HG03025 (cell line): ENCODE data around the gene ISLR.

ENCODE experiments used
- ATAC-seq: cut with Tn5 transposase; IDR thresholded peaks from one replicate; pipeline ENCODE4 v1.9.1; 2021; ENCODE audit warnings: mild to moderate bottlenecking, moderate library complexity; ENCODE audit not compliant: unreplicated experiment, low FRiP score

The ISLR gene

DNA sequence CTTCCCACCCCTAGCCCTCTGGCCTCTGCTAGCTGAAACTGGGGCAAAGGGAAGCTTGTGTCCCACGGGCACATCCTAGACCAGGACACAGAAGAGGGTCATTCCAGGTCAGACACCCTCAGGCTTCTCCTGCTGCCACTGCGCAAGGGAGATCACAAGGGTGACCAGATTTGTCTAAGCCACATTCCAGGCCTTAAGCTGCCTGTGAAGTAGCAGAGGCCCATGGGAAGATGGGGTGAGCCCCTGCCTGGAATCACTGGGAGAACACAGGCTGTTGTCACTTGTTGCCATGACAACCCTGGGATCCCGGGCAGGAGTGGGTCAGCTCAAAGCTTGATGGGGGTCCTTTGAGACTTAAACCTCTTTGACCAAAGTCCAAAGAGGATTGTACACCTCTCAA is 18.3 kb downstream of the ISLR start:
- ATAC-seq, result no peak

DNA sequence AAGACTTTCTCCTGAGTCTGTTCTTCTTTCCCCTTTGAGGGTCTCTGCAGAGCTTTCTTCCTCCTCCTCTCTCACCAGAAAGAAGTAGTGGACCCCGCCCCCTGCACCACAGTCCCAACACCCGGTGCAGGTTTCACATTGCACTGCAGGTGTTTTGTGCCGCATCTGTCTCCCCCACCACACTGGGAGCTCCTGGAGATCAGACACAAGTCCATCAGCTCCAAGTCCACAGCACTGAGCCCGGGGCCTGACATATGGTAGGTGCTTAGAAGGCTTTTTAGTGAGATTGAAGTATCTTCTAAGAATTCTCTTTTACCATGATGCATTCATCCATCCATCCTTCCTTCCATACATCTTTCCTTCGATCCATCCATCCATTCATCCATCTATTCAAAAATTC is 19.2 kb downstream of the ISLR start:
- ATAC-seq, result no peak

DNA sequence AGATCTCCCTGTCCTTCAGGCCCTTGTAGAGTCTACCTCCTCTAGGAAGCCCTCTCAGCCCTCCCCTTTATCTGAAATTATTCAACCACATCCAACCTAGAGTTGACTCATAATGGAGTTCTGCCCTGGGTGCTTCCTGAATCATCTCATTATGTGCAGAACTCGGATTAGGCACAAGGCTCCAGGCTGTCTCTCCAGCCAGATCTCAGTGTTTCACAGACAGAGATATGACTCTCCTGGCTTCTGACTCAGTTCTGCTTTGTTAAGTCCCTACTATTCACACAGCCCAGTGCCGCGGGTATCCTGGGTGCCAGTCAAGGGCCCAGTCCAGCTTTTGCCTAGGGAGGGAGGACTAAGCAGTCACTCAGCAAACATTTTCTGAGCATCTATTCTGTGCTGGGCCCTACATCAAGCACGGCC is 19.8 kb downstream of the ISLR start:
- ATAC-seq, result no peak

DNA sequence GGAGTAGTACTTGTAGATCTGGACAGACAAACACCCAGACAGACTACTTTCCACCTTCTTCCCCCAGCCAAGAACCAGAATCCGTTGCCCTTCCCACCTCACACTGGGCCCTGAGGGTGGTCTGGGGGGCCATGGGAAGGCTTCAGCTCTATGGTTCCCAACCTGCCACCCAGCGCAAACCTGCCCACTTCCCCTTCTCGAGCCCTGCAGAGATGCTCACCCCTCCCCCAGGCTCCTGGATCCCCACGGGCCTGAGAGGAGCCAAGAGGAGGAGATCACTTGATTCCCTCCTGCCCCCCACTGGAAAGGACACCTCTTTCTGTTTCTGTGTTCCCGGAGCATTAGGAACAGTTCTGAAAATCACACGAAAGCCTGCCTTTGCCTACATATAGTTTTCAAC is 20.4 kb downstream of the ISLR start:
- no peak for ATAC-seq

DNA sequence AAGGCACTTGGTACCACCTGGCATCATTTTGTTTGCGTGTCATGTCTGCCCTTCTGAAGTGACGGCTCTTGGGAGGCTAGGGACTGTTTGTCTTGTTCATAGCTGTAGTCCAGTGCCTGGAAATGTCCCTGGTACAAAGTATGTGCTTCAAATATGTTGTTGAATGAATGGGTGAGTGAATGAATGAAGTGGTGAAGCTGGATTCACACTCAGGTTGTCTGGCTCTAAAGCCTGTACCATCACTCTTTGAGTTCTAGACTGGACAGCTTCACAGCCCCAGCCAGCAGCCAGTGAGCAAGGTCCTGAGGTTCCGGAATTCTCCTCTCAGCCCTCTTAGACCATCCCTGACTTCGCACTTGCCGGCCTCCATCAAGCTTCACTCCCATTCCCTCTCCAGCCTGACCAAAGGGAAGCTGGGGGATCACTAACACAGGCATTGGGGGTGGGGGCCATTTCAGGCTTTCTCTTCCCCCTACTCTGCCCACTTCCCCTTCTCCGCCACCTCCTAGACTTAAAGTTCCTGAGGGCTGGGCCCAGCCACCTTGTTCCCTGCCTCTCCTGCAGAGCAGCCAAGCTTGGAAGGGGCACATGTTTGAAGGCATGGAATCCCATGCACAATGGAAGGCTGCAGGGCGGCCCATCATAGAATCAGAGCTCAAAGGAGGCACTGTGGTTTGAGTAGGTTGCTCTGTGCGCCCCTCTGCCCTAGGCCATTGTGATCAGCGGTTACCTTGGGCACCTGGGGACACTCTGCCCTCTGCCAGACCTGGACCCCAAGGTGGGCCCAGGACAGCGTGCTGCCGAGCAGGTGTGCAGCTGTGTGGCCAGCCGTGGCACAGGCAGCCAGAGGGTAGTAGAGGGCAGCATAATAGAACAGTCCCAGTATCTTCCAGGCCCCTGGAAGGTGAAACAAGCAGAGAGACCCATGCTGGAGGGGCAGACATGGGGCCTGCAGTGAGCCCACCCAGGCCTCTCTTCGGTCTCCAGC is 21.4 kb downstream of the ISLR start:
- no peak for ATAC-seq

DNA sequence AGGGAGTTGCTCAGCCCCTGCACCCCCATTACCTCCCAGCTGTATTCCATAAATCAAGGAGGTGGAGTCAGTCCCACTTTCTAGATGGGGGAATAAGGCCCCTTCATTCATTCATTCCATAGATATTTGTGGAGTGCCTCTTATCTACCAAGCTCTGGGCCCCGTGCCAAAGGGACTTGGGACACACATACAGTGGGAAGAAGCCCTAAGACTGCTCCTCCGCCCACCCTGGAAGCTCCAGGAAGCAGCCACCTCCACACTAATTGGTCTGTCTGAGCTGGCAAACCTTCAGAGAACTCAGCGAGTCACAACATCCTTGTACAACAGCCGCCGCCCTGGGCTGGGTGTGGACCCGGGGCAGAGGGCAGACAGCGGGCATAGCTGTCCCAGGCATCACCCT is 22.7 kb downstream of the ISLR start:
- ATAC-seq, result no peak

DNA sequence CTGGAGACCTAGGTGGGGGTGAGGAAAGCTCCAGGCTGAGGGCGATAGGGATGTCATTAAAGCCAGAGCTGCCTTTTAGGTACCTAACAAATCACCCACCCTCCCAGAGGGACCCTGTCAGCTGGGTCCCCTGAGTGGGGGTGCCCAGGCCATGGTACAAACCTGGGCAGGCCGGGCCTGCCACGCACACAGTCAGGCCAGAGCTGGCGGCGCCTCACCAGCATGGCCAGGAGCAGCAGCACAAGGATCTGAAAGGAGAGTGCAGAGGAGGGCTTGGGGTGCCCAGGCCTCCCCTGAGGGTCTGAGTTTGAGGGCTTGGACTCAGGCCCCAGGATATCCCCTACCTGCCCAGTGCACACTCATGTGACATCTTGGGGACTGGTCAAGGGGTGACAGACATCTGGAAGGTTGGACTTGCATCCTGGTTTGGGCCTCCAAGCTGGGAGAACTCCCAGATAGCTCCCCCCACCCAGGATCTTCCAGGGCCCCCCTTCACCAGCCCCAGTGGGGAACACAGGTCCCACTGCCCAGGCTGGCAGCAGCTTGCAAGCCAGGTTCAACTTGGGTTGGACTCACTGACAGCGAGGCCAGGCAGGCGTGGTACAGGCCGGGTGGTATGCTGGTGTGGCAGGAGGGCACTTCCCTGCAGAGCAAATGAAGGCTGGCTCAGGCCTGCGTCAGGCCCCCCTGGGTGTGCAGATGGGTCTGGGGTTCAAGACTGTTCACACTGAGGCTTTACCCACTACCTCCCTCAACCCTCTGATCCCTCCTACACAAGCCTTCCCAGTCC is 23.9 kb downstream of the ISLR start:
- no peak for ATAC-seq

DNA sequence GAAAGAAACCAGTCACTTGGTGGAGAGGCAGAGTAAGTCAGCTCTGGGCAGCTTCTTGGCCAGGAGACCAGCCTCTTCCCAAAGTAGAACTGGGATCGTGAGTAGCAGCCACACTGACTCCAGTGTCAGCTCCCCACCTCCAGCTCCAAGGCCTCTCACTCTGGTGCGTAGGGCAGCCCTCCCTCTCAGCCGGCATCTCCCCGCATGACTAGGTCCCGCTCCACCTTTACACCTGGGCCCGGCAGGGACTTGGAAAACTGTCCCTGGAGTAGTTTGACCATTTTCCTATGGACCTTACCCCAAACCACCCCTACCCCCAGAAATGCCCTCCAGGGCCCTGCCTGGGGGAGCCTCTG is 25.8 kb downstream of the ISLR start:
- ATAC-seq, result no peak

DNA sequence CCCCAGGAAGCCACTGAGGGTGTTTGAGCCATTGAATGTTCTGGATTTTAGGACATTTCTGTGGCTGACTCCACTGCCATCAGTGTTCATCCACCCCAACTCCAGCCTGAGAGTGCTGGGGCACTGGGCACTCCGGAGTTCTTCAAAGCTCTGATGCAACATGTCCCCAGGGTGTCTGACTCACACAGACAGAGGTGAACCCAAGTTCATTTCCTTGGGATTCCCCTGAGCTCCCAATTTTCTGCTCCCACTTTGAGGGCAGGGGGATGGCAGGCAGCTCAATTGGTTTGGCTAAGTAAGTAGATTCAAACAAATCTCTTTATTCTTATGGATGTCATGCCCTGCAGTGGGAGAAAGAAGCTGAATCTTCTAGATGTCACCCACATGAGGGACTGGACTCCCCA is 26.9 kb downstream of the ISLR start:
- no peak for ATAC-seq

DNA sequence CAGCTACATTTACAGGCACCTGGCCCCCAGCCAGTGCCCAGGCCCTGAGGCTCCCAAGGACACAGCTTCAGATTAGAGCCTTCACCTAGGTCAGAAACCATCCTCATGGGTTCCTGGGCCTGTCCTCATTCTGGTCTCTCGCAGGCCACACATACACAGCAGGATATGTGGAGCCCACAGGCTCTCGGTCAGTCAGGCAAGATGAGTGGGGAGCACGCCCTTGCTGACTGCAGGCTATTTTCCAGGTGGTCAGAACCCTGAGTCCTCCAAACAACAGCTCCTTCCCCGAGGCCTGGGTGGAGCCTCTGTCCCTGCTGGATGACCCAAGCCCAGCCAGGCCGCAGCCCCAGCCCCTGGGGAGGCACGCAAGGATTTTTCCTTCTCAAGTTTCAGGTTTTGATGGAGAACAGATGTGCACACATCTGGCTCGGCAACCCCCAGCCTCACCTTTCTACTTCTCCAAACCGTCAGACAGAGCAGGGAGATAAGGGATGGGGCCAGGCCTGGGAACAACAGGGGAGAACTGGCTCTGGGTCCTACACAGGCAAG is 27.4 kb downstream of the ISLR start:
- ATAC-seq, result no peak

DNA sequence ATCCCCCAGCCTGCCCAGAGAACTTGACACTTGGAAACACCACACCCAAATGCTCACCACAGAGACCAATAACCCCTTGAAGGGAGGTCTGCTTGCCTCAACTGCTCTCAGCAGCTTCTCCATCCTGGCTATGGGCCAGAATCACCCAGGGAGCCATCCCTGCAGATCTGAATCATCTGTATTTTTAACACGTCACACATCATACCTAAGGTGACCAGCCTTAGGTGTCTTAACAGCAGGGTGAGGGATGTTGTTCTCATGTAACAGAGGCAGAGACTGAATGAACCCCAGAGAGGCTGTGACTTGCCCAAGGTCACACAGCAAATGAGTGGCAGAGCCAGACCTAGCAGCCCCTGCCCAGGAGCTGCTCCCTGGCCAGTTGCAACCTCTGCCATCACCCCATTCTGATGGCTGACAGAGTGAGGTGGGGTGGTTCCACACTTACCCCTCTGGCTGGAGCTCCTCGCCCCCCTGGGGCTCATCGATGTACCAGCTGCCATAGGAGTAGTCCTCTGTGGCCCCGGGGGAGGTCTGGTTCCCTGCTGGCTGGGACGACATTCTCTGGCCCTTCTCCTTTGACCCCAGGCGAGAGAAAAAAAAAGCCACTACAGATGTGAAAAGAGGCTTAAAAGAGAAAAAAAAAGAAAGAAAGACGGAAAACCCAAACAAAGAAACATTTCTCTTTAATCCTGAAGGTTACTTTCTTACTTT is 28.4 kb downstream of the ISLR start:
- ATAC-seq, result no peak

DNA sequence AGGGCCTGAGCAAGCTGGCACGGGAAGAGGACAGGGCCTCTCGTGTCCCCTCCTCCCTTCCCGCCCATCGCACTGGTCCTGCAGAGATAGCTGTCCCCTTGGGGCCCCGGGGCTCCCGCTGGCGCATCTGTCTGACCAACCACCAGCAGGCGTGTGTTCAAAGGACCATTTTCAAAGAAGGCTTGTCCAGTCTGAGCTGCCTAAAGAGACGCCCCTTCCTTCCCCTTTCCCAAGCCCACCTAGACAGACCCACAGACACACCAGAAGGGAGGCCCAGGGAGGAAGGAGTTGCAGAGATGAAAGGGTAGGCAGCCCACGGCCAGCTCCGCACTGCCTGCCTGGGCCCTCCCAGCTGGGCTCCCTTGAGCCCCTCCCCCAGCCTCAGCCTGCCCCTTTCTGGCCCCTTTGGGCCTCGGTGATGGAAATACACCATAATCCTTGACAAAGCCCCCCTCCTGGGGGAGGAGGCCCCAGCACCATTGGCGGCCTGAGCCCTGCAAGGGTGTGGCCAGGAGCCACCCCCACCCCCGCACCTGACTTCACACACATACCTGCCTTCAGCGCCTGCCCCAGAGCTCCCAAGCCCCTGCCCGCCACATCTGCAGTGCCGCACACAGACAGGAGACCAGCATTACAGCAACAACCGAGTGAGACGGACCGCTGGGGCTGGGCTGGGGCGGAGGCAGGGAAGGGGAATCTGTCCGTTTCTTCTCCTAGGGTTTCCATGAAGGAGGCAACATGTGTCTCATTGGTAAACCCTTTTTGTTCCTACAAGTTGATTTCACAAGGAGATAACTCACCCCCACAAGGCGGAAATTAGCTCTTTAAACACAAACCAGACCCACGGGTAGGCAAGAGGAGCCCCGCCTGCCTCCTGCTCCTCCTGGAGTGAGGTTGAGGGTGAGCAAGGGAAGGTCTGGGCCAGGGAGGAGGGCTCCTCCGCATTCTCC is 29.2 kb downstream of the ISLR start, which contains the start of gene STRA6:
Gene STRA6, minus strand, starts transcription at position 336 of the 950 bp plus-strand sequence. CDS start 520 bp downstream, outside the sequence.
- no peak for ATAC-seq

DNA sequence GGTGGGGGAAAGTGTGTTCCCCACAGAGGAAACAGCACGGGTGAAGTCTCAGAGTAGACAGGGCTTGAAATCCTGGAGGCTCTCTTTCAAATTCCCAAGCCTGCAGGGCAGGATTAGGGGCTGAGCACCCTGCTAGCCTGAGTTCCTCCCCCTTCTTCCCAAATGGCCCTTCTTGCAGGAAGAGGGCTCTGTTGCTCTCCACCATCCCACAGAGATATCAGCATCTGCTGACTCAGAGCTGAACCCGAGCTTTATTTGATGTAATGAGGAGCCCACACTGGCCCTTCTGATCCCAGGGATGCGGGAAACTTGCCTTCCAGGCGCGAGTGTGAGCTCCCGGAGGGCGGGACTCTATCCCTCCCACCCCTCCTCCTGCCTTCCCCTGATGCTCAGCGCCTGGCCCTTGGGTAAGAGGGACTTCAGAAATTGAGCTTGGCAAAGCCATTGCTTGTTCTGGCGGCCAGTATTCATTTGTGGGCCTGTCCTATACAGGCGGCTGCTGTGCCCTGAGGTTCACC is 30.5 kb downstream of the ISLR start:
- no peak for ATAC-seq

DNA sequence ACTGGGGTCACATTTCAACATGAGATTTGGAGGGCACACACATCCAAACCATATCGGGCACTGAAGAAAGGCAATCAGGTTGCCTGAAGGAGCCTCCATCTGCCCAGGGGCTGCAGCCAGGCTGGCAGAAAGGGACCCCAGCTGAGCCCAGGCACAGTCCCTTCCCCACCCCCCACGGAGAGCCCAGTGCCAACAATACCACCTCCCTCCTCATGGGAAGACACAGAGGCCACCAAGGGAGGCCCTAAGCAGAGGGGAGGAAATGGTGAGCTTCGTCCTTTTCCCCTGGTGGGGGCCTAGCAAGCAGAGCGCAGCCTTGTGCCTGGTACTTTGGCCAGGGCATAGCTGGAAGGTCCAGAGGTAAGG is 32.1 kb downstream of the ISLR start:
- no peak for ATAC-seq

DNA sequence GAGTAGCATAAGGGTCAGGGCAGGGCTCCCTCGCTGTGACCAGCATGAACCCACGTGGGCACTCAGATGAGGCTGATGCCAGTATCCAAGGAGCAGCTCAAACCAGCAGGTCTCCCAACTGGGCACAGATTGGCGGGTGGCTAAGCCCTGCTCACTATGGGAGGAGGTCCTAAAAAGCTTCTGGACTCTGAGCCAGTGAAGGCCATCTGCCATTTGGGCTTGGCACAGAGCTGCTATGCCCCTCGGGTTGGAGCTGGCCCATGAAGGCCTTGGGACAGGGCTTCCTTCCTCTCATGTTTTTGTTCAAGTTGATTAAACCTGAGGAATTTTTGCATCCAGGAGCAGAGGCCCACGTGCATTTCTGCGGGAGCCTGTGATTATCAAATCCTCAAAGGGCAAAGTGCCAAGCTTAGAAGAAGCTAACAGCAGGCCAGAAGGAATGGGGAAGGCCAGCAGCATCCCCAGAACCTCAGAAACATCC is 33.3 kb downstream of the ISLR start:
- ATAC-seq, result no peak

DNA sequence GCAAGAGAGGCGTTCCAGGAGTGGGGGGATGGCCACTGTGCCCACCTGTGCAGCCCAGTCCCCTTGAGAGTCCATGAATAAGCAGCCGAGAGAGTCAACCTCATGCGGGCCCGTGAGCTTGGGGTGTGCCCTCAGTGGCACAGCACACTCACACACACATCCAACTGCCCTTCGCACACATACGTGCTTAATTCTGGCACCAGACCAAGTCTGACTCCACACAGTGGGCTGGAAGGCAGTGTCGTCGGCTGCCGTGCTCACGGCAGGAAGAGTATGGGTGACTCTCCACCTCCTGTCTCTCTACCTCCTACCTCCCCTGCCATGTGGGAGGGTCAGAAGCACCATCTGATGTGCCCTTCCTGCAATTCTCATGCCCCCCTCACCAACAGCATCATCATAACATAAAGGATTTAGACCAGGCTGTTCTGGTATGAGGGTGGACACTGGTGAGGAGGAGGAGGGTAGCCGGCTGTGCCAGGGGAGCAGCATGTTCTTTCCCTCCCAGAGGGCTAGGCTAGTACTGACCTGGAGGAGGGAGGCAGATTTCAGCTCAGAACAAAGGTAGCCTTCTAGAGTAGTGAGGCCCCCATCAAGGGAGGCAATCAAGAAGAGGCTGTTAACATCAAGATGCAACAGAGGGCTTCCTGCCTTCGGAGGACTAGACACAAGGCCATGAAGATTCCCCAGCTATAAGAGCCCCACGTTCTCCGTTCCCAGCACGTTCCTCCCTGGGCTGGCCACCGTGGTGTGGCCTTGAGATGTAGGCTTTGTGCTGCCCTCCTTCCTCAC is 34.3 kb downstream of the ISLR start:
- ATAC-seq, result no peak

DNA sequence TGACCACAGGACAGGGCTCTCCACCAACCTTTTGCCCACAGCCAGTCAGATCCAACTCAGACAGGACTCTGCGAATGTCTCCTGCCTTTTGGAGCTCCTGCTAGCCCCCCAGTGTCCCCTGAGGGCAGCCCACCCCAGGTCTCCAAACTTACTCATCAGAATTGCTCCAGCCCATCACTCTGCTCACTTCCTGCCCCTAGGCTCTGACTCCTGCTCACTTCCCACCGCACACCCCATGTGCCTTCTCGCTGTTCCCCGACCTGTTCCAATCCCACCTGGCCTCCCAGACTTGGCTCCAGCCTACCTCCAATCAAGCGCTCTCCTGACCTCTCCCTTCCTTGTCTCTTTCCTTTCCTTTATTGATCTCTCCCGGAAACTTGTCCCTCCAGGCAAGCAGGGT is 35.0 kb downstream of the ISLR start:
- no peak for ATAC-seq

DNA sequence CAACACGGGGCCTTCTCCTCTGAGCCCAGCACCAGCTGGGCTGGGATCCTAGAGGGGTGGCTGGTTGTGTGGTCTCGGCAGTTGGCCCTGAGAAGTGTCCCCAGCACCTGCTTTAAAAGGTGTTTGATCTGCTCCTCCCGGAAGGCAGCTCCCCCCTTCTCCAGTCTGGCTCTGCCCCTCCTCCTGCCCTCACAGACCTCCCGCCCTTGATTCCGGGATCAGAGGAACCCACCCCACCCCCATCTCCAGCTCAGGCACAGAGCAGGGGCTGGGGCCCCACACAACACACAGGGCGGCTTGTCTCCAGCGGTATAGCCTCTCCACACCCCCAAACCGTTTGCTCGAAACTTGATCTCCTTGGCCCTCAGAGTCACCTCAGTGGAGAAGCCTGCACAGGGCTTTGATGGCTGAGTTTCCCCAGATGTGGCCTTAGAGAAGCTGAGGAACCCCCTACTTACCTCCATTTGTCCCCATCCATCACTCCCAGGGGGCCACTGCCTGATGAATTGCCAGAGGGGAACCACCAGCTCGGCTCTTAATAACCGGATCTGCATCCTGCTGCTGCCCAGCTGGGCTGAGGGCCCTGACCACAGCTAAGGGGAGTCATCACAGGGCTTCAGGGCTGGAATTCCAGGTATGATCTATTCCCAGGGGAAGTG is 35.5 kb downstream of the ISLR start:
- ATAC-seq, result no peak
